Measurements from ENCODE around the gene NR2C1. TPM values are rescaled to one million over a fixed set of nuclear protein-coding genes. Genes with fewer than 3 reads are reported as not detected.
"Not testable (repeated sequence)": the region's sequence is repeated elsewhere in the genome, so short reads cannot be mapped to it uniquely, and the experiment has no call there.

The NR2C1 gene
- total RNA-seq, 1 donor from 2014 or later = 40.1 TPM

- Histone ChIP-seq H3K36me3 (peaks cover 52% of the 10 kb centered on the region), H3K4me1 (peaks cover 35% of the 10 kb centered on the region), H3K9me3 (replicated peaks) (no peaks in the 10 kb centered on the region), H3K27me3 (ENCODE audit: low read depth) (no peaks in the 10 kb centered on the region), H3K27ac (replicated peaks) (no peak overlapping the region), H3K4me3 (no peak overlapping the region)
- TF ChIP-seq CTCF (IDR thresholded peaks at IDR 0.05; ENCODE audit: borderline replicate concordance) = no peak
- no peak for DNase-seq
- intact Hi-C loops (cut with micrococcal nuclease) = no loop called here
Observed at GRCh38 chr12:94994312-94994711, 79.1 kb downstream of the NR2C1 start.

- peaks cover 31% of the 10 kb centered on the region for H3K4me1 ChIP-seq
- H3K36me3 ChIP-seq = peaks cover 52% of the 10 kb centered on the region
- H3K27ac ChIP-seq (replicated peaks); H3K4me3 ChIP-seq; intact Hi-C loops (cut with micrococcal nuclease); H3K9me3 ChIP-seq (replicated peaks); DNase-seq; H3K27me3 ChIP-seq (ENCODE audit: low read depth): not testable (repeated sequence)
Observed at GRCh38 chr12:94993855-94994254, 79.6 kb downstream of the NR2C1 start.

- H3K9me3 ChIP-seq (replicated peaks) = no peaks in the 10 kb centered on the region
- peaks cover 12% of the 10 kb centered on the region for H3K4me1 ChIP-seq
- DNase-seq = no peak
- no peak overlapping the region for H3K4me3 ChIP-seq
- peaks cover 46% of the 10 kb centered on the region for H3K36me3 ChIP-seq
- H3K27me3 ChIP-seq (ENCODE audit: low read depth) = no peaks in the 10 kb centered on the region
- TF ChIP-seq CTCF (IDR thresholded peaks at IDR 0.05; ENCODE audit: borderline replicate concordance) = no peak
- intact Hi-C loops (cut with micrococcal nuclease) = no loop called here
- H3K27ac ChIP-seq (replicated peaks) = no peak overlapping the region
Observed at GRCh38 chr12:94990222-94990621, 83.2 kb downstream of the NR2C1 start.

- no peak for TF ChIP-seq CTCF (IDR thresholded peaks at IDR 0.05; ENCODE audit: borderline replicate concordance)
- H3K9me3 ChIP-seq (replicated peaks) = no peaks in the 10 kb centered on the region
- no peak overlapping the region for H3K4me3 ChIP-seq
- H3K27me3 ChIP-seq (ENCODE audit: low read depth) = no peaks in the 10 kb centered on the region
- intact Hi-C loops (cut with micrococcal nuclease) = no loop called here
- no peak for DNase-seq
- H3K4me1 ChIP-seq = no peaks in the 10 kb centered on the region
- peaks cover 33% of the 10 kb centered on the region for H3K36me3 ChIP-seq
- H3K27ac ChIP-seq (replicated peaks) = no peak overlapping the region
Observed at GRCh38 chr12:94988471-94988870, 84.9 kb downstream of the NR2C1 start.

- TF ChIP-seq CTCF (IDR thresholded peaks at IDR 0.05; ENCODE audit: borderline replicate concordance) = no peak
- DNase-seq = no peak
- Histone ChIP-seq H3K36me3 (peaks cover 27% of the 10 kb centered on the region), H3K9me3 (replicated peaks) (no peaks in the 10 kb centered on the region), H3K4me1 (peaks cover 6% of the 10 kb centered on the region), H3K4me3 (no peak overlapping the region), H3K27me3 (ENCODE audit: low read depth) (no peaks in the 10 kb centered on the region), H3K27ac (replicated peaks) (no peak overlapping the region)
- intact Hi-C loops (cut with micrococcal nuclease) = no loop called here
Observed at GRCh38 chr12:94987801-94988200, 85.6 kb downstream of the NR2C1 start.

GRCh38 chr12:94987076-94987669, 86.2 kb downstream of the NR2C1 start:
- H3K4me1 ChIP-seq = peaks cover 12% of the 10 kb centered on the region
- TF ChIP-seq CTCF (IDR thresholded peaks at IDR 0.05; ENCODE audit: borderline replicate concordance) = no peak
- intact Hi-C loops (cut with micrococcal nuclease) = no loop called here
- DNase-seq = no peak
- H3K27ac ChIP-seq (replicated peaks) = no peak overlapping the region
- H3K9me3 ChIP-seq (replicated peaks) = no peaks in the 10 kb centered on the region
- peaks cover 21% of the 10 kb centered on the region for H3K36me3 ChIP-seq
- no peak overlapping the region for H3K4me3 ChIP-seq
- no peaks in the 10 kb centered on the region for H3K27me3 ChIP-seq (ENCODE audit: low read depth)

- Histone ChIP-seq H3K4me1 (peaks cover 25% of the 10 kb centered on the region), H3K36me3 (peaks cover 12% of the 10 kb centered on the region)
- H3K27me3 ChIP-seq (ENCODE audit: low read depth); DNase-seq; H3K27ac ChIP-seq (replicated peaks); H3K4me3 ChIP-seq; H3K9me3 ChIP-seq (replicated peaks); intact Hi-C loops (cut with micrococcal nuclease): not testable (repeated sequence)
Observed at GRCh38 chr12:94985099-94985498, 88.3 kb downstream of the NR2C1 start.

Data from left ventricle myocardium inferior (tissue), 1 donor.